ENCODE data around the gene IFI27L1.

IFI27L1 gene

DNA sequence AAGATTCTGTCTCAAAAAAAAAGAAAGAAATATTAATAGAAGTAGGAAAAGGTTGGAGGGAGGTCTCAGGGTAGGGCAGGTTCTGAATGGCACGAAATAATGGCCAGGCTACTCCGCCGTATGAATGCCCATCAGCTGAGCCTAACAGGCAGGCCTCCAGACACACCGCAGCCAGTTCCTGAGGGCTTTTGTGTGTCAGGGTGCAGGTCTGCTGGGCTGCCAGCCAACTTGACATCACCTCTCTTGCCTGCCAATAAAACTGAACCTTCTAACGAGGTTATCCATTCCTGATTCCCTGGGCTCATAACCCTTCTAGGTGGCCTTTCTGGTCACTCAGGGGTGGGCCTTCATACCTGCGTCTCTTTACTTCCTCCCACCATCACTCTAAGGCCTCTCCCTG, 32.4 kb downstream of the IFI27L1 start:
- no peak for DNase-seq (ENCODE audit: low read depth in 2 of 2, low spot score in 1 of 2)

DNA sequence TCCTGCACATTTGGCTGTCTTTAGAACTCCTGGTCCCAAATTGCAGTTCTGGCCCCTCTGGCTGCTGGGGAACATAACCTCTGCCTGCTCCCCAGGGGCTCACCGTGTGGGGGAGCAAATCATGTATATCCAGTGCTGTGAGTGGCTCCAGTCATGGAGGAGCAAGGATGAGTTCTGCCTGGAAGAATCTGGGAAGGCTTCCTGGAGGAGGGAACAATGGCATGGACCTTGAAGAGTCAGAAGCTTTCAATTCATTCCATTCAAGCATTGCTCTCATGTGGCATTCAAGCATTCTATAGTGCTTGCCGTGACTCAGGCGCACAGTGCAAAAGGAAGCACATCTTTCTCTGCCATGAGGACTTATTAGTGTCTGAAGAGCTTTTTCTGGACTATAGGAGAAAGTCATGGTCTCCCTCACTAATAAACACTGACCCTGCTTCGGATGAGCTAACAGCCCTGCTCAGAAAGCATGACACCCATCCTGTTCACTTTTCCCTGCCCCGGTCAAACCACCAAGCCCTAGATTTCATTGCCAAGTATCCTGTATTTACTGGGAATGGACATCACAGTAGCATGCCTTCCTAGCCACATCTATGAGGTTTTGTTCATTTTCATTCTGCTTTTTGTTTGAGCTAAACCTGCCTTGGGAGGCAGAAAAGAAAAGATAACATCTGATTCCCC, 32.9 kb downstream of the IFI27L1 start:
- DNase-seq (ENCODE audit: low read depth in 2 of 2, low spot score in 1 of 2): no peak

DNA sequence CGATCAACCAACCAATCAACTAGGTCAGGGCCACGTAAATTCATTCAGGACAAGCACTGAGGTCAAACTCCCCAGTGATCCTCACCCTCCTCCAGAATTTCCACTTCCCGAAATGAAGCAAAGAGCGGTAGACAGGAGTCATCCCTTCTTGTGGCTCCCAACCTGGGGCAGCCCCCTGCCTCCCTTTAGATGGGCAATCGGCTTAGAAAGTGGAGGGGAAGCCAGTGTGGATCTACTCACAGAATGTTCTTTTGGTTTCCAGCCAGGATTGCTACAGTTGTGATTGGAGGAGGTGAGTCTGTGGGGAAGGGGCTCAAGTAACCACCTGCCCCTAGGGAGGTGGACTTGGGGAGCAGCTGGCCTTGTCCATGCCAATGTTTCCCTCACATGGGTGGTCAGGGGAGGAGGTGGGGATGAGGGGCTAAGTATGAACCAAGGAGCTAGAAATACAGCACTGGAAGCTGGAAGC, 33.5 kb downstream of the IFI27L1 start:
- DNase-seq (ENCODE audit: low read depth in 2 of 2, low spot score in 1 of 2): no peak

DNA sequence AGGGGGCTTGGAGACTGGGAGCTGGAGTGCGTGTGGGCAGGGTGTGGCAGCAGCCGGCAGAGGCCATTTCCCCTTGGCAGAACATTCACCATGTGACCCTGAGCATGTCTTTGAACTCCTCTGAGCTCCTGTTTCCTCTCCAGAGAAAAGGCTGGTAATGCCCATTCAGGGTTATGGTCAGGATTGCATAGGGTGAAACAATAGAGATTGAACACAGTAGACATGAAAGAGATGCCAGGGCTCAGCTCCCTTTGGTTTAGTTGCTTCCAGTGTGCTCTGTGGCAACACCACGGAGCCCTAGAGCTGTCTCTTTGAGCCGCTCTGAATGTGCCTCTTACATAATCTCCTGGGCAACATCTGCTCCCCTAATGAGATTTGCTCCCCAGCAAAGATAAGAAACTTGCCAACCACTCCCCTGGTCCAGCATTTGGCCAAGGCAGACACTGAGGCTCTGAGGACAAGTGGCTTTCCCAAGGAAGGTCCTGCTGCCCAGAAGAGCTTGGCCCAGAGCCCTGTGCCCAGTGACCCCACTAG, 34.0 kb downstream of the IFI27L1 start:
- no peak for DNase-seq (ENCODE audit: low read depth in 2 of 2, low spot score in 1 of 2)

DNA sequence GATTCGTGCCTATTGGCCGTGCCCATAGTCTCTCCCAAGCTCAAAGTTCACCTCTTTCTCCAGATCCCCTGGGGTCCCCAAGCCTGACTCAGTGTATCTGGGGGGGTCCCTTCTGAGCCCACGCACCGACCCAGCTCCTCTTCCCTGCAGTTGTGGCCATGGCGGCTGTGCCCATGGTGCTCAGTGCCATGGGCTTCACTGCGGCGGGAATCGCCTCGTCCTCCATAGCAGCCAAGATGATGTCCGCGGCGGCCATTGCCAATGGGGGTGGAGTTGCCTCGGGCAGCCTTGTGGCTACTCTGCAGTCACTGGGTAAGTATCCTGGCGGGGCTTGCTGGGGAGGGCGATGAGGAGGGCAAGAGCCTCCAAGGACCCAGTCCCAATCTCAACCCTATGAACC, 34.5 kb downstream of the IFI27L1 start:
- no peak for DNase-seq (ENCODE audit: low read depth in 2 of 2, low spot score in 1 of 2)

DNA sequence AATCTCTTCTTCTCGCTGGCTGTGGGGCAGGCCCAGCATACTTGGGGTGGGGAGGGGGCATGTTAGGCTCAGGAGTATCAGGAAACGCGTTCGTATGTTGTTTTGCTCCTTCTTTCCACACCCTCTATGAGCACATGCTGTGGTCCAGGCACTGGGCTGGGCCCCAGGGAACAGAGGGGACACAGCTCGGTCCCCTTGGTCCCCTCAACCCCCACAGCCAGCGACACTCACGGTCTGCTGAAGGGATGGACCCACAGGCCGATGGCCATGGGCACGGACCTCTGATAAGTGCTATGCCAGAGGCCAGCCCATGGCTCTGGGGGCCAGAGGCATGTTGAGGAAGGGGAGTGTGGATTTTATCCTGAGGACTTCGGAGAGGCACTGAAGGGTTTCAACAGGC, 35.6 kb downstream of the IFI27L1 start:
- no peak for DNase-seq (ENCODE audit: low read depth in 2 of 2, low spot score in 1 of 2)

DNA sequence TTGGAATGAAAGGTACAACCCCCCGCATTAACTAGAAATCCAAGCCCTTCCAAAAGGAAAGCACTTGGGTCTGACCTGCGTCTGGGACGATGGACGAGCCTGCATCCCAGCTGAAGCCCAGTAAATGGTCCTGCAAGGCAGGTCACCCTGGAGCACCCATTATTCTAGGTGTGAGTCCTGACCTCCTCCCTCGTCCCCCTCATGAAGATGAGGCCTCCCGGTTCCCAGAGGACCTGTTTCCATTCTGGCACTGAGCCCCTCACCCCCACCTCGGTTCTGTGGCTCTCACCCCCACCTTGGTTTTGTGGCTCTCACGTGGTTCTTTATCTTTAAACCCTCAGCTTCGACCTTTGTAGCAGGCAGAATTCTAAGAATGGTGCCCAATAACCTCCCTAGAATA, 36.7 kb downstream of the IFI27L1 start:
- no peak for DNase-seq (ENCODE audit: low read depth in 2 of 2, low spot score in 1 of 2)

DNA sequence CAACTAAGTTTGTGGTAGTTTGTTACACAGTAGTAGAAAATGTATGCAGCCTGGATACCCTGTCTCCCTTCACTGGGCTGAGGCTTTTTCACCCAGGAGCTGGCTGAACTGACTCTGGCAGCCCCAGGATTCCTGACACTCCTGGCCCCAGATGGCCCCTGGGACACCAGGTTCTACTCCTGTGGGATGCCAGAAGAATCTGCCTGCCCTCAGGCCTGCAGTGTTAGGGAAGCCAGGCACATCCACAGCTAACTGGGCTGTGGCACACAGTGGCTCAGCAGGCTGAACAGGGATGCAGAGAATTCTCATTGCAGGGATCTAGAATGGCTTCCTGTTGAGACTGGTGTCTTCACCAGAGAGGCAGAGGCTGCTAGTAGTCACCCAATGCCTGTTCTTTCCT, 38.0 kb downstream of the IFI27L1 start:
- DNase-seq (ENCODE audit: low read depth in 2 of 2, low spot score in 1 of 2): no peak

DNA sequence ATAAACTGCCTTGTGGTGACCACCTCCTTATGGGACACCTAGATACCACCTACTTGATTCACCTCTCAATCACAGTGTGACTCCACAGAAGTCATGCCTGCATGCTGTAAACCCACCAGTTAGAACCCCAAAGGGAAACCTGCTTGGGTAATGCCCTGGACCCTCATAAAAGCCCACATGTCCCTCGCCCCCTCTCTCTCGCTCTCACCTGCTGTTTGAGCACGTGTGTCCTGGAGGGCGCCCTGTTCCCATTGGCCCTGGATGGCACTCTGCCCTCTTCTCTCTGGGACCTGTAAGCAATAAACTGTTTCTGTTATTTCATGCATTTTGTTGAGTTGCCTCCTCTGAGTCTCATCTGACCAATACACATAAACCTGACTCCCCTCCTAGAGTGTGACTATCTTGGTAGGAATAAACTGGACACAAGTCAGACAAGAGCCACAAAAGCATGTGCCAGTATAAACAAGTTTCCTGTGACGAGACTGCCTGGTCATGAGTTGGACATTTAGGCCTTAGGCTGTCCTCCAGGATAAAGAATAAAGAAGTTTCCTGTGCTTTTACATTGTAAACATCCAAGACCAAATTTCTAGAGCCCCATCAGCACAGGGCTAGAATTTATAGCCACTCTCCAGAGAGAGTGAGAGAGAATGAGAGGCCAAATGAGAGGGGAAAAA, 39.7 kb downstream of the IFI27L1 start:
- DNase-seq (ENCODE audit: low read depth in 2 of 2, low spot score in 1 of 2): no peak

DNA sequence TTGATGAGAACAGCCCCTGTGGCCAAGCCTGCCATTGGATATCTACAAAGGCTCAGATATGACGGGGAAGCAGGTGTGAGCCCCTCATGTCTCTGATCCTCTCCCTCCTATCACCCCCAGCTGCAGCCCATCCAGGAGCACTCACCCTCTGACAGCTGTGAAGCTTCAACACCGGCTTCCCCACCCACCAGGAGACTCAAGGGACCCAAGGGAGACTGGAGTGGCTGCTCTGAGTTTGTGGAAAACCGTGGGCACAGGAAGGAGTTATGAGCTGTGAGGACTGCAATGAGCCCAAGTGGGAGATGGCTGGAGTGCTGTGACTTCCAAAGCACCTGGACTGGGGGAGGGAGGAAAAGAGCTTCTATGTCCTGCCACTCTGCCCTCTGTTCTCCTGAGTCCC, 40.4 kb downstream of the IFI27L1 start:
- DNase-seq (ENCODE audit: low read depth in 2 of 2, low spot score in 1 of 2): no peak

DNA sequence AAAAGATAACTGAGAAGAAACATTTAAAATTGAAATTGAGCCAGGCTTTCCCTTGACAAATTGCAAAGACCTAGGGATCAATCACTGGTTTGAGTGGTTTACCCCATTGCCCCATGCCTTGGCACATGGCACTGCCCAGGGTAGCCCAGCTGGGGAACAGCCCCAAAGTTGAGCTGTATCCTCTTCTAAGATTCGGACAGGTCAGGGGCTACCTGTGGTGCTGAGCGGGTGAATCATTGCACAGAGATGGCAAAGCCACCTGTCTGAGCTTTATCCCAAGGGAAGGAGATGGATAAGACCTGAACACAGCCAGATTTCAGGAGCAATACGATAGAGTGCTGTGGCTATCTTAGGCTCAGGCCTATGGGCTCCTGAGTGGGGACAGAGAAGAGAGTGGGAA, 41.3 kb downstream of the IFI27L1 start:
- no peak for DNase-seq (ENCODE audit: low read depth in 2 of 2, low spot score in 1 of 2)

DNA sequence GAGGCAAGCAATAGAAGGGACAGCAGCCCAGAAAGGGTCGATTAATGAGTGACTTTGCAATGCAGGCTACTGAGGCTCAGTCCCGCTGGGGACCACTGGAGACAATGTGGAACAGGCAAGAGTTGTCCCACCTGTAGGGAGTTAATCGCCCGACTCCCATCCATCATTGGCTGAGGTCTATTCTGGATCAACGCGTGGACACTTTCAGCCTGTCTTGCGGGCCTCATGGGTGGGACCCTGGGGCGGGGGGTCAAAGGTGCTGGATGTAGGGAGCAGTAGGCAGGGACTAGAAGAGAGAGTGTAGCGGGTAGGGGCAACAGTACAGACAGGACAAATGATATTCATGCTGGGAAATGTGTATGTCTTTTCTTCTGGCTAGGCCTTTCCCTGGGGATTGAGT, 42.2 kb downstream of the IFI27L1 start:
- DNase-seq (ENCODE audit: low read depth in 2 of 2, low spot score in 1 of 2): no peak

DNA sequence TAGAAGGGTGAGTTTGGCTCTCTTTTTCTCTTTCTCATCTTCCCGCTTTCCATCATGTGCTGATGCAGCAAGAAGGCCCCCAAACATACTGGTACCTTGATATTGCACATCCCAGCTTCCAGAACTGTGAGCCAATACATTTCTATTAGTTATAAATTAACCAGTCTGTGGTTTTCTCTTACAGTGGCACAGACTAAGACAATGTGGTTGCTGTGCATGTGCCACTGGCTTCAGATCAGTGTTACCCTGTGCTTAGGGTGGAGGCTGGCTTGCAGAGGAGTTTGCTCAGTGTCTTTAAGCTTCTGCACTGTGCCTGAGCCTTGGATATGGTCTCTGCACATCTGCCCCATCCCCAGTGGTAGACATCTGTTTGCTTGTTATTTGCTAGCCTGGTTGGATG, 42.8 kb downstream of the IFI27L1 start:
- no peak for DNase-seq (ENCODE audit: low read depth in 2 of 2, low spot score in 1 of 2)

DNA sequence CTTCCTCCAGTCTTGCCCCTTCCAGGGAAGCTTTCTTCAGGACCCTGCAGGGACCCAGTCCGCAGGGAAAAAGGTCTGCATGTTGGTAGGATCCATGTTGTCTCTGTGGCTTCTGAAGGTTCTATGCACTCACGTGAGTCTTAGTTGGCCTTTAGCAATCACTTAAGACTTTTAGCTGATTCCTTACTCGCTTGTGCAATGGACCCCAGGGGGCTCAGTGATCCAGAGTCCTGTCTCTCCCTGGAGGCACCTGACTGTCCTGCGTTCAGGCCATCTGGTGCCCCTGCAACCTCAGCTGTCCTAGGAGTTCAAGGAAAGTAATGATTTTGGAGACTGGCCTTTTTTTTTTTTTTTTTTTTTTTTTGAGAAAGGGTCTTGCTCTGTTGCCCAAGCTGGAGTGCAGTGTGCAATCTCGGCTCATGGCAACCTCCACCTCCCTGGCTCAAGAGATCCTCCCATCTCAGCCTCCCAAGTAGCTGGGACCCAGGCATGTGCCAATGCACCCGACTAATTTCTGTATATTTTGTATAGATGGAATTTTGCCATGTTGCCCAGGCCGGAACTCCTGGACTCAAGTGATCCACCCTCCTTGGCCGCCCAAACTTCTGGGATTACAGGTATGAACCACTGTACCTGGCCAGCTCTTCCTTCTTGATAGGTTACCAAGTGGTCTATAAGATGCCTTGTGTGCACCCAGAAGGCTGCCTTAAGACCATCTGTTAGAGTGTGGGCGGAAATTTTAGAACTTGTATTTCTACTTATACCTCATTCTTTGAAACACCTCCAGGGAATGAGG, 43.7 kb downstream of the IFI27L1 start:
- no peak for DNase-seq (ENCODE audit: low read depth in 2 of 2, low spot score in 1 of 2)

DNA sequence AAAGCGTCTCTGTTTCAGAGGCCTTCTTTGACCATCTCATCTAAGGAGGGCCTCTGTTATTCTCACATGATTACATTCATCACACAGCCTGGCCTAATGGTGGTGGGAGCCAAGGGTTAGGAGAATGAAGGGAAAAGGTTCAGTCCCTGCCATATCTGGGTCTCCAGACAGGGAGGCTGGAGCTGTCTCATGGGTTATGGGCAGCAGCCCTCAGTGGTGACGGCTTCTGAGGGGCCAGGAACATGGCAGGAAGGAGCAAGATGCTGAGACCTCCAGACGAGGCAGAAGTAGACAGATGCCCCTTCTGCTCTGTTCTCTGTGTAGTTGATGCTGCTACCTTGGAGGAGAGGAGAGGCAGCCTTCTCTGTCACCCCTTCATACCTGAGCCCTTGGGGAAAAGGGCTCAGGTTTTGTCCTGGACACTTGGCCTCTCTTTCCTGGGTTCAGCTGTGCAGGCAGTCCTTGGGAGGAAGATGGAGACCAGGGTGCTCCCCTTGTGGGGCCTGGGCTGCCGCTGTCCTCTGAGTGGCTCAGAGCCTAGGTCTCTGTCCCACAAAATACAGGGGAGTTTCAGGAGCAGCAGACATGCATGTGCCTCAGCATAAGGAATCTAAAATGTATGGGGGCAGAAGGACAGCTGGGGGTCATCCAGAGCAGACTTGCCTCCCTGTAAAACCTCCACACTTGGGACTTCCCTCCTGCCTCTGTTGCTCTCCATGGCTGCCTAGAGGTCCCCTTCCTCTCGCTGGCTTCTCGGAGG, 44.7 kb downstream of the IFI27L1 start:
- DNase-seq (ENCODE audit: low read depth in 2 of 2, low spot score in 1 of 2): no peak

DNA sequence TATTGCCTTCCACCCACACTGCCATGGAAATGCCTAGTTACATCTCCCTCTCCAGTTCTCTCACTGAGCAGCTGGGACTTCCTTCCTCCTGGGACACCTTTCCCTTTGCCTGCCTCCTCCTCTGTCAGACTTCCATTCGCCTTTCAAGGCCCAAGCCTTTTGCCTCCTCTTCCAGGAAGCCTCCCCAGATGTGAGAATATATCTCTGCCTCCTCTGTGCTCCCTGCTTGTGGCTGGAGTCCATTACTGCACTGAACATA, 45.2 kb downstream of the IFI27L1 start:
- no peak for DNase-seq (ENCODE audit: low read depth in 2 of 2, low spot score in 1 of 2)

DNA sequence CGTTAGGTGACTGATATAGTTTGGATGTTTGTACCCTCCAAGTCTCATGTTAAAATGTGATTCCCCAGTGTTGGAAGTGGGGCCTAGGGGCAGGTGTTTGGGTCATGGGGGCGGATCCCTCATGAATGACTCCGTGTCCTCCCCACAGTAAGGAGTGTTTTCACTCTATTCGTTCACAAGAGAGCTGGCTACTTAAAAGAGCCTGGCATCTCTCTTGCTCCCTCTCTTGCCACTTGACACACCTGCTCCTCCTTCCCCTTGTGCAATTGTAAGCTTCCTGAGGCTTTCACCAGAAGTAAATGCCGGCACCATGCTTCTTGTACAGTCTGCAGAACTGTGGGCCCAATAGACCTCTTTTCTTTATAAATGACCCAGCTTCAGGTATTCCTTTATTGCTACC, 45.7 kb downstream of the IFI27L1 start:
- DNase-seq (ENCODE audit: low read depth in 2 of 2, low spot score in 1 of 2): no peak

DNA sequence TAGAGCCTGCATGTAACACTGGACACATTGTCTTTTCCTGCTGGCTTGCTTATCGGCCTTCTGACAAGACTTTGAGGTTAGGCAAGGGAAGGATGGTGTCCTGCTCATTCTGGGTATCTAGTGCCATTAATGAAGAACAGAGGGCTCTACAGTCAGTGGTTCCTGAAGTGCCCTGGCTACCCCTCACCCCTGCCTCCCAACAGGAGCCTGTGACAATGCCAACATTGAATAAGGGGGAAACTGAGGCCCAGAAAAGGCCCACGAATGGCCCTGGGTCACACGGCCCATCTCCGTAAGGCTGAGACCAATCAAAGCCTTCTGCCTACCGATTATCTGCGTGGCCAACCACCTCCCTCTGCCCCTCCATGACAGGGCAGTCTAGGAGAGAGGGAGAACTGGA, 46.2 kb downstream of the IFI27L1 start:
- DNase-seq (ENCODE audit: low read depth in 2 of 2, low spot score in 1 of 2): no peak

DNA sequence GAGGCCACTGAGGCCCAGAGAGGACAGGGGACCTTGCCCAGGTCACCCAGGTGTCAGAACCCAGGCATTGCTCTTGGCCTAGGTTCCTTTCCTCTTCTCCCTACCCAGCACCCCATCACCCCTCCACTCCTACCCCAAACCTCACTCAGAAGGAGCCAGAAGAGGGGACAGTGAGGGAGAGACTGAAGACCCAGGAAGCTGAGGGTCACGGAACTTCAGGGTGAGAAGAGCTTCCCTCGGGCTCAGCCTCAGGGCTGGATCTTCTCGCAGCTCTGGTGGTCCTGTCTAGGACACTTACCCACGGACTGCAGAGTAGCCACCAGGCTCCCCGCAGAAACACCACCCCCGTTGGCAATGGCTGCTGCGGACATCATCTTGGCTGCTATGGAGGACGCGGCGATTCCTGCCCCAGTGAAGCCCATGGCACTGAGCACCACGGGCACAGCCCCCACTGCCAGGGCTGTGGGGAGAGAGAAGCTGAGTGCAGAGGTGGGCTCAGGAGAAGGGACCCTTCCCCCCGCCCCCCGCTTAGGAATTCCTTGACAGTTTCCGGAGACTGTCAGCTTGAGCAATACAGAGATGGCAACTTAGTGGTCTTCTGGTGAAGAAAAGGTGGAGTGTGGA, 47.2 kb downstream of the IFI27L1 start:
- DNase-seq (ENCODE audit: low read depth in 2 of 2, low spot score in 1 of 2): no peak

DNA sequence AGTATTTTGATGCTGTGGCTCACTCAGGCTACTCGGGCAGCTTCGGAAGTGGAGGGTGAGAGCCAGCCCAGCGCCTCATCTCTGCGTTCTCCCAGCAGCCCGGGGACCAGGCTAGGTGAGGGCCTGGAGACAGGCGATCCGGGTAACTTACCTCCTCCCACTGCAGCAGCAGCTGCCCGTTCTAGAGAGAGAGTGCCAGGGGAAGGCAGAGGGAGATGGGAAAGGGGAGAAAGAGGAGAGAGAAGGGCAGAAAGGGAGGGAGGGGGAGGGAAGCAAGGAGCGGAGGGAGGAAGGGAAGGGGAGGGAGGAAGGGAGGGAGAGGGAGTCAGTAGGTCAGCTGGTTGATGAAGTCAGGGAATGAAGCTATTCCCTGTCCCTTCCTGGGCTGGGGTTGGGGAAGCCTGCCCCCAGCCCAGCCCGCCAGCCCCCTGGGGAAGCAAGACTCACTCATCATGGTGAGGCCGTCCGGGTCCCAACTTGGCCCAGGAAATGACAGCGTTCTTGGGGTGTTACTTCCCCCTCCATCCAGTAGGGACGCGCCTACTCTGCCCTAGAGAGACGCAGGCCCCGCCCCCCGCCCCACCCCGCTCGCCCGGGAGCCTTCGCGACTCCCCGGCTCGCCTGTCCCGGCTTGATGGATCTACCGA, 48.1 kb downstream of the IFI27L1 start, which contains the start of gene IFI27L2:
TSS of gene IFI27L2 (minus strand) at position 494 of the 647 bp plus-strand sequence. CDS start at position 454, 40 bp downstream.
- peak; percentile 10 to 27 for DNase-seq (ENCODE audit: low read depth in 2 of 2, low spot score in 1 of 2)
